ENCODE measurements around the gene SERGEF. TPM values are rescaled to one million over a fixed set of nuclear protein-coding genes. Genes with fewer than 3 reads are reported as not detected.
A peak's percentile ranks its signal among the peaks of the same experiment; 100 is the strongest.

The SERGEF gene
- total RNA-seq, result 10 to 100 TPM; 17.1 to 39.3 (median 33.1) TPM

DNA sequence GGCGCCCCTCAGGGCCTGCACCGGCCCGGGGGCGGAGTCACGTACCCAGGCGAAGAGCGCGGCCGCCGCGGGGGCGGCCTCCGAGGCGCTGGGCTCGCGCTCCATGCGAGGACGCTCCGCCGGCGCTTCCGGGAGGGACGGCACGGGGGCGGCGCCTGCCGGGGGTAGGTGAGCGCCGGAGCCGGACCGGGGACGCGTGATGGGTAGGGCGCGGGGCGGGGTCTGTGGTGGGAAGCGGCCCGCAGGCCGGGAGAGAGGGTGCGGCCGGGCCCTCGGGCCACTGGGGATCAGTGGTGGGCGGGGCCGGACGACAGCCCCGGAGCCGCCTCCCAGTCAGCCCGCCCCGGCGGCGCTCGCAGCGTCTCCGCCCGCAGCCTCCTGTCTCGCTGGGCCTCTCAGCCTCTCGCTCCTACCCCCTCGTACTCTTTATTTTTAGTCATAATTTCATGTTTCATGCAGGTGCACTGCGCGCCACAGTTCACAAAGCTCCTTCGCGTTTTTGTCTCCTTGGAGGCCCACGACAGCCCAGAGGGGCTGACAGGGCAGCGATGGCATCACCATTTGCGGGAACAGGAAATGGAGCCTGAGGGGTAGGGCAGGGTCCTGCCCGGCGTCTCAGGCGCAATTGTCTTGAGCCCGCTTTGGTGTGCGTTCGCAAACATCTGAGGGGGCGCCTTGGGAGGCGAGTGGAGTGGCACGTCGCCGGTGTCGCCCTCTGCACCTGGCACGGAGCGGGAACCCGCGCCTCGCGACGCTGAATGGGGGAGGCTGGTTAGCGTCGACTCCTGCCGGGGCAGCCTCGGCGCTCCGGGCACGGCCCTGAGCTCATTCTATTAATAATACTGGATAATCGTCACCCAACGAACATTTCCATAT, at the start of gene SERGEF:
Gene SERGEF (minus strand): TSS at position 142 of the 876 bp plus-strand sequence. CDS start 37 bp downstream, at position 105.
- peak; percentile 90 to 98 for DNase-seq (ENCODE audit: low spot score in 2 of 2)
- peak within 1 kb of the TSS; percentile 86 for H3K4me3 ChIP-seq (ENCODE audit: low read depth, poor library complexity, severe bottlenecking)
- TF ChIP-seq POLR2A (IDR thresholded peaks at IDR 0.05), result no peak
- TF ChIP-seq, protein P1, sequence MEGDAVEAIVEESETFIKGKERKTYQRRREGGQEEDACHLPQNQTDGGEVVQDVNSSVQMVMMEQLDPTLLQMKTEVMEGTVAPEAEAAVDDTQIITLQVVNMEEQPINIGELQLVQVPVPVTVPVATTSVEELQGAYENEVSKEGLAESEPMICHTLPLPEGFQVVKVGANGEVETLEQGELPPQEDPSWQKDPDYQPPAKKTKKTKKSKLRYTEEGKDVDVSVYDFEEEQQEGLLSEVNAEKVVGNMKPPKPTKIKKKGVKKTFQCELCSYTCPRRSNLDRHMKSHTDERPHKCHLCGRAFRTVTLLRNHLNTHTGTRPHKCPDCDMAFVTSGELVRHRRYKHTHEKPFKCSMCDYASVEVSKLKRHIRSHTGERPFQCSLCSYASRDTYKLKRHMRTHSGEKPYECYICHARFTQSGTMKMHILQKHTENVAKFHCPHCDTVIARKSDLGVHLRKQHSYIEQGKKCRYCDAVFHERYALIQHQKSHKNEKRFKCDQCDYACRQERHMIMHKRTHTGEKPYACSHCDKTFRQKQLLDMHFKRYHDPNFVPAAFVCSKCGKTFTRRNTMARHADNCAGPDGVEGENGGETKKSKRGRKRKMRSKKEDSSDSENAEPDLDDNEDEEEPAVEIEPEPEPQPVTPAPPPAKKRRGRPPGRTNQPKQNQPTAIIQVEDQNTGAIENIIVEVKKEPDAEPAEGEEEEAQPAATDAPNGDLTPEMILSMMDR (IDR thresholded peaks at IDR 0.05), result no peak
- 0% methylated on average over 46 to 61 of the region's 93 CpGs for WGBS, 2 donors
- intact Hi-C loops (cut with DNase I; ENCODE audit: low total_unique reads), result no loop called here

- WGBS, 2 donors, result 88 to 93% methylated on average over 2 of the region's 2 CpGs
- TF ChIP-seq, protein P1 (IDR thresholded peaks at IDR 0.05), result no peak
- TF ChIP-seq POLR2A (IDR thresholded peaks at IDR 0.05), result no peak
These were observed 48.5 kb upstream of the SERGEF start for GRCh38 chr11:18061351-18061750.

GRCh38 chr11:18056561-18057181, 43.8 kb upstream of the SERGEF start:
- intact Hi-C loops (cut with DNase I; ENCODE audit: low total_unique reads), result no loop called here
- no peak overlapping the region for H3K4me3 ChIP-seq (ENCODE audit: low read depth, poor library complexity, severe bottlenecking)
- 91 to 93% methylated on average over 1 of the region's 1 CpG for WGBS, 2 donors
- DNase-seq (ENCODE audit: low spot score in 2 of 2), result no peak
- TF ChIP-seq, protein P1 (IDR thresholded peaks at IDR 0.05), result no peak
- no peak for TF ChIP-seq POLR2A (IDR thresholded peaks at IDR 0.05)

More at GRCh38 chr11:18061351-18061750, 48.5 kb upstream of the SERGEF start:
- intact Hi-C loops (cut with DNase I; ENCODE audit: low total_unique reads), result no loop called here
- no peak overlapping the region for H3K4me3 ChIP-seq (ENCODE audit: low read depth, poor library complexity, severe bottlenecking)
- no peak for DNase-seq (ENCODE audit: low spot score in 2 of 2)

GRCh38 chr11:18054511-18055103, 41.8 kb upstream of the SERGEF start:
- TF ChIP-seq POLR2A (IDR thresholded peaks at IDR 0.05), result no peak
- H3K4me3 ChIP-seq (ENCODE audit: low read depth, poor library complexity, severe bottlenecking), result no peak overlapping the region
- intact Hi-C loops (cut with DNase I; ENCODE audit: low total_unique reads), result no loop called here
- 92% methylated on average over 10 of the region's 10 CpGs for WGBS, 2 donors
- DNase-seq (ENCODE audit: low spot score in 2 of 2), result no peak

GRCh38 chr11:18050848-18051247, 38.0 kb upstream of the SERGEF start:
- no peak overlapping the region for H3K4me3 ChIP-seq (ENCODE audit: low read depth, poor library complexity, severe bottlenecking)
- 77% methylated on average over 2 of the region's 2 CpGs for WGBS, 2 donors
- intact Hi-C loops (cut with DNase I; ENCODE audit: low total_unique reads), result no loop called here
- TF ChIP-seq, protein P1 (IDR thresholded peaks at IDR 0.05), result no peak
- no peak for TF ChIP-seq POLR2A (IDR thresholded peaks at IDR 0.05)
- DNase-seq (ENCODE audit: low spot score in 2 of 2), result no peak
